Erythroblast (primary cell): ENCODE results near the gene SET.

Experiments used
- DNase-seq, 2 experiments: peaks; one replicate each; lab custom pipeline; 2025; lab: John Stamatoyannopoulos, UW
- GATA1 ChIP-seq: IDR thresholded peaks from 2 replicates; pipeline ENCODE4 v1.6.1; 2011; ENCODE audit warnings: low read depth, mild to moderate bottlenecking, control low read depth, low read length, moderate library complexity
- POLR2A ChIP-seq: IDR thresholded peaks from 2 replicates; pipeline ENCODE4 v1.6.1; 2011; ENCODE audit warnings: mild to moderate bottlenecking, low read length

The SET gene, protein sequence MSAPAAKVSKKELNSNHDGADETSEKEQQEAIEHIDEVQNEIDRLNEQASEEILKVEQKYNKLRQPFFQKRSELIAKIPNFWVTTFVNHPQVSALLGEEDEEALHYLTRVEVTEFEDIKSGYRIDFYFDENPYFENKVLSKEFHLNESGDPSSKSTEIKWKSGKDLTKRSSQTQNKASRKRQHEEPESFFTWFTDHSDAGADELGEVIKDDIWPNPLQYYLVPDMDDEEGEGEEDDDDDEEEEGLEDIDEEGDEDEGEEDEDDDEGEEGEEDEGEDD

DNA sequence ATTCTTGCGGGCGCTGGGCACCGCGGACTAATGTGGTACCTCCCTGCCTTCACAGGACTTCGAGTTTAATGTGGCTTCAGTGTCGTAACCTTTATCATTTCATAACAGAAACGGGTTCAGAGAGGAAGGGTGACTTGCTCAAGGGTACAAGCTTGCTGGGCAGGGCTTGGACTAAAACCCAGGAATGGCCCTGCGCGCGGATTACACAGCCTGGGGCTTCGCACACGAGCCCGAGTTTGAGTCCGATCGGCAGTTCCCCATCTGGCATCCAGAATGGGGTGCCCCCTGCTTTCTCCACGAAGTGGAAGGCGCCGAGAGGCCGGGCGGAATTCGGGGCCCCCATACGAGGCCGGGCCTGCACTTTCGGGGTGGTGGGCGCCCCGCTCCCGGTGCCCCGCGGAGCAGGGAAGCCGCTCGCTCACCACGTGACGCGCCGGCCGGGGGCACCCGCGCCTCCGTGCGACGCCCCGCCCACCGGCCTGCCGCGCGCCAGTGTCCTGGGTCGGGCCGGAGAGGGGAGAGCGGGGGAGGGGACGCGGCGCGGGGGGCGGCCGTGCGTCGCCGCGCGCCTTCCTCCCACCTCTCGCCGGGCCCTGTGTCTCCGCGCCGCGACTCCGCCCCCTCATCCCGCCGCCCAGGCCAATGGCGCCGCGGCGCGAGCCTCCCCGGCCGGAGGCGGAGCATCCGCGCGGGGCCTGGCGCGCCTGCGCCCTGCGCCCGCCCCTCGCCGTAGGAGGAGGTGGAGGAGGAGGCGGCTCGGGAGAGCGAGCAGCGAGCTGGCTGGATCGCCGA is at the start of gene SET:
SET (plus strand) TSS at position 722 of the 792 bp plus-strand sequence. CDS start 361 bp downstream, outside the sequence.
- DNase-seq, result peak; percentile 96 to 98
- TF ChIP-seq GATA1, result no peak
- peak; percentile 75 for TF ChIP-seq POLR2A

DNA sequence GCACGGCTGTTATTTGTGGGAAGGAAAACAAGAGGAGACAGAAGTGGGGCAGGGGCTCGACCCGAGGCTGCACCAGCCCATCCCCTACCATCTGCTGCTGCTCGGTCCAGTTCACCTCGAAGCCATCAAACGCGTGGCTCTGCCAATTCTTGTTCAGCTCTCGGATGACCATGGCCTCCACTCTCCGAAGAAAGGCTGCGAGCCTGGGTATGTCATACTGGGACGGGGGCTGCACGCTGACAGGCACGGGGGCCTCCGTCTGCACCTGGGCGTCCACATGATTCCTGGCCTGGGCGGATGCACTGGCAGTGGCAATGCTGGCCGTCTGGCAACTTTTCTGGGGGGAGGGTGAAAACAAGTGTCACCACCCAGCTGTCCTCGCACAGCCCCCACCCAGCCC is 48.4 kb upstream of the SET start:
- DNase-seq, result no peak
- no peak for TF ChIP-seq GATA1
- no peak for TF ChIP-seq POLR2A

DNA sequence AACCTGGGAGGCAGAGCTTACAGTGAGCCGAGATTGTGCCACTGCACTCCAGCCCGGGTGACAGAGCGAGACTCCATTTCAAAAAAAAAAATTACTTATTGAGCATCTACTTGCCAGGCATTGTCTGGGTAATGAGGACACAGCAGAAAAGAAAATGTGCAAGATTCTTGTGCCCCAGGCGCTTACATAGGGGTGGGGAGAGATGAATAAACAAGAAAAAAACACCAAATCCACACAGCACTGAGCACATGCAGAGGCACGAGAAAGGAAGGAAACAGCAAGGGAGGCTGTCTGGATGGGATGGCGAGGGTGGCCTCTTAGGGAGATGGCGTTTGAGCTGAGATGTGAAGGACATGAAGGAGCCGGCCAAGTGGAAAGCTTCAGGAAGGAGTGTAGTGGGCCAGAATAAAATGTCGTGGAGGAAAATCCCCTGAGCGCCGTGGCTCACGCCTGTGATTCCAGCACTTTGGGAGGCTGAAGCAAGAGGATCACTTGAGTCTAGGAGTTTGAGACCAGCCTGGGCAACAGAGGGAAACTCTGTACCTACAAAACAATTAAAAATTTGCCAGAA is 46.3 kb upstream of the SET start:
- TF ChIP-seq POLR2A (no peak), GATA1 (no peak)
- DNase-seq, result no peak

DNA sequence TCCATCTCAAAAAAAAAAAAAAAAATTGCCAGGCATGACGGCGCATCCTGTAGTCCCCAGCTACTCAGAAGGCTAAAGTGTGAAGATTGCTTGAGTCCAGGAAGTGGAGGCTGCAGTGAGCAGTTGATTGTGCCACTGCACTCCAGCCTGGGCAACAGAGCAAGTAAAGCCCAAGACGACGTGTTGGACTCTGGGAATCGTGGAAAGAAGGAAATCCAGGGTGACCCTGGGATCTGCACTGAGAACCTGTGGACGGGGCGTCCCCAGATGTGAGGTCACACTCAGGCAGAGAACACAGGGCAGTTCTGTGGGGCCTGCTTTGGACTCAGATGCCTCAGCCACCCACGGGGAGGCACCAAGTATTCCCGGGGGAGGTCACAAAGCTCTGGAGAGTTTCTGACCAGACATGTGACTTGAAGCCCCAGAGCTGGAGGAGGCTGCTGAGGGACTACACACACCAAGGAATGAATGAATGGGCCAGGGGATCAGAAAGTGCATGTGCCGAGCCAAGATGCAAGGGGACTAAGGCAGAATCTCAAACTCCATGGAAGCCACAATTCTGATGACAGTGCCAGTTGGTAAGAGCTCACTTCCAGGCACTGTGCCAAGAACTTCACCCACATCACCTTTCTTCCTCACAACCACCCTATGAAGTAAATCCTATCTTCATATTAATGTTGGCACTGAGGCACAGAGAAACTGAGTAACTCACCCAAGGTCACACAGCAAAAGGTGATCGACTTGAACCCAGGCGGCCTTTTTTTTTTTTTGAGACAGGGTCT is 45.3 kb upstream of the SET start:
- no peak for DNase-seq
- no peak for TF ChIP-seq GATA1
- no peak for TF ChIP-seq POLR2A

DNA sequence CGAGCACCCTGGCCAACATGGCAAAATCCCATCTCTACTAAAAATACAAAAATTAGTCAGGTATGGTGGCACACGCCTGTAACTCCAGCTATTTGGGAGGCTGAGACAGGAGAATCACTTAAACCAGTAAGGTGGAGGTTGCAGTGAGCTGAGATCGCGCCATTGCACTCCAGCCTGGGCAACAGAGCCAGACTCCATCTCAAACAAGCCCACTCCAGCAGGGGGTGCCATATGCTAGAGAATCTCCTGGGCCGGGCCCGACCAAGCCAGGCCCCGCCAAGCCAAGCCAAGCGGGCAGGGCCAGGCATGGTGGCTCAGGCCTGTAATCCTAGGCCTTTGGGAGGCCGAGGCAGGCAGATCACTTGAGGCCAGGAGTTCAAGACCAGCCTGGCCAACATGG is 40.8 kb upstream of the SET start:
- DNase-seq, result peak; percentile 68 to 77

DNA sequence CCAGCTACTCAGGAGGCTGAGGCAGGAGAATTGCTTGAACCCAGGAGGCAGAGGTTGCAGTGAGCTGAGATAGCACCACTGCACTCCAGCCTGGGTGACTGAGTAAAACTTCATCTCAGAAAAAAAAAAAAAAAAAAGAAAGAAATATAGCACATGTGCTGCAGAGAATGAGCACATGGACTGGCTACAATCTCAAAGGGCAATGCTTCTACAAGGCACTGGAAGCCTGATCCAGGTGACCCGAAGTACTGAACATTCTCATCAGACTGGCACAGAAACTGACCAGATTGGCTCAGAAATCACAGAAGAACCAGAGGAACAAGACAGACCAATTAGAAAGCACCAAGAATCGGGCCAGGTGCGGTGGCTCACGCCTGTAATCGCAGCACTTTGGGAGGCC is 37.2 kb upstream of the SET start:
- no peak for DNase-seq
- TF ChIP-seq GATA1 (no peak), POLR2A (no peak)

DNA sequence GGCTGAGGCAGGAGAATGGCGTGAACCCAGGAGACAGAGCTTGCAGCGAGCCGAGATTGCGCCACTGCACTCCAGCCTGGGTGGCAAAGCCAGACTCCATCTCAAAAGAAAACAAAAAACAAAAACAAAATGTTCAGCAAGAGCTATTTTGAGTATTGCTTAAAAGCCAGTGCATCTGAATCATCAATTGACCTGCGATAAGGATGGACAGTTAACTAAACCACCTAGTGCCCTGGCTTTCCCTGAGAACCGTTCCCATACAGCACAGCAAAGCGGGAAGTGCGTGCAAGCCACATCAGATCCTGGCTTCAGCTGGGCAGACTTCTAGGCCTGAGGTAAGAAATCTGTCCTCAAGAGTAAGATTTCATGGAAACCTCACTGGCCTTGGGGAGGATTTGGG is 35.1 kb upstream of the SET start:
- no peak for TF ChIP-seq GATA1
- no peak for DNase-seq

DNA sequence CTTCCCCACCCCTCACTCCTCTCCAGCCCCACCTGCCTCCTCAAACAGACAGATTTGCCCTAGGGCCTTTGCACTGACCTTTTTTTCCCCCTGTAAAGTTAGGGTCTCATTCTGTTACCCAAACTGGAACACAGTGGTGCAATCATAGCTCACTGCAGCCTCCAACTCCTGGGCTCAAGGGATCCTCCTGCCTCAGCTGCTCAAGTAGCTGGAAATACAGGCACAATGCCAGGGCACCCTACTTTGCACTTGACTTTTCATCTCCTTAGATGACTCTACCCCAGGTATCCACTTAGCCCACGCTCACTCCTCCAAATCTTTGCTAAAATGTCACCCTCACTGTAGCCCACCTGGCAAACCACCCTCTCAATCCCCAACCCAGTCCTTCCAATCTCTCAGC is 34.5 kb upstream of the SET start:
- TF ChIP-seq GATA1 (no peak), POLR2A (no peak)

DNA sequence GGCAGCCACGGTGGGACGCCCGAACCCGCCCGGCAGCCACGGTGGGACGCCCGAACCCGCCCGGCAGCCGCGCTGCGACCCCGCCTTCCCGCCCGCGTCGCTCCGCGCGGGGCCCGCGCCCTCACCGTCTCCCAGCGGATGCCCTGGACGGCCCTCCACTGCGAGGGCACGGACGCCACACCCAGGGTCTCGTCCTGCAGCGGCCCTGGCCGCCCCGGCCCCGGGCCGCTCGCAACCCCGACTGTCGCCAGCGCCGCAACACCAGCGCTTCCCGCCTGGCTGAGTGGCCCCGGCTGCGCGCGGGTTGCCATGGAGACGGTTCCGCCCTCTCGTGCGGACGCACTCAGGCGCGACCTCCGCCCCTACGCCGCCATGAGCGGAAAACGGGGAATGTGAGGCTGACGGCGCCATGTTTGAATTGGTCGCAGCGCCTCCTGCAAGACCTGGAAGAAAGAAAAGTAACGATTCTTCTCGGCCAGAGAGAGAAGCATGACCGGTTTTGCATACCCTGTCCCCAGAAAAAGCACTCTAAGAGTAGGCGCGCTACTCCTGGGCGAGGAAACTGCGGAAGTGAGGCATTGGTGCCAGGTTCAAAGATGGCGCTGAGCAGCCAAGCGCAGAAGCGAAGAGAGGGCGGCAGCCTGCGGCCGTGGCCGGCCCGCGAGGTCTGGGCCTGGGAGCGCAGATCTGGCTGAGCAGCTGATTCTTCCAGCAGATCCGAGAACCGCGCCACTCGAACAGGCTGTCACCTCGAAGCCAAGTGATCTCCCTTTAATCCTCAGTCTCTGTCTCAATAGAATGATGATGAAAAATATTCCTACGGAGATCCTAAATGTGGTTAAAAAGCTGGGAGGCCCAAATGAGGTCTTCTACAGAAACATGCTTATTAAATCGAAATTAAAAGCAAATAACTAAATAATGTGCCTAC is 32.3 kb upstream of the SET start, which contains the start of gene DYNC2I2:
DYNC2I2 (minus strand) TSS at position 432 of the 928 bp plus-strand sequence; CDS start at position 311, 121 bp downstream.
- TF ChIP-seq POLR2A, result peak; percentile 77
- TF ChIP-seq GATA1, result no peak
- DNase-seq, result peak; percentile 97 to 98

More for the DNA sequence above, 34.5 kb upstream of the SET start:
- no peak for DNase-seq

DNA sequence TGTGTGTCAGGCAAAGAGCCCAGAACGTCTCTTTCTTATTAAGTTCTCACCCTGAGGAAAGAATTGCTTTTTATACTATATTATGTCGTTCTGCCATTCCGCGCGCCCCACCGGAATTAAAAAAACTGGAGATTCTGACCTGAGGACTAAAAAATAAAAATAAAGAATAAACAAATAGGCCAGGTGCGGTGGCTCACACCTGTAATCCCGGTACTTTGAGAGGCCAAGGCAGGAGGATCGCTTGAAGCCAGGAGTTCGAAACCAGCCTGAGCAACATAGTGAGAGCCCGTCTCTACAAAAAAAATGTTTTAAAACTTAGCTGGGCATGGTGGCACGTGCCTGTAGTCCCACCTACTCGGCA is 31.7 kb upstream of the SET start:
- no peak for TF ChIP-seq POLR2A
- TF ChIP-seq GATA1, result no peak
- DNase-seq, result no peak

DNA sequence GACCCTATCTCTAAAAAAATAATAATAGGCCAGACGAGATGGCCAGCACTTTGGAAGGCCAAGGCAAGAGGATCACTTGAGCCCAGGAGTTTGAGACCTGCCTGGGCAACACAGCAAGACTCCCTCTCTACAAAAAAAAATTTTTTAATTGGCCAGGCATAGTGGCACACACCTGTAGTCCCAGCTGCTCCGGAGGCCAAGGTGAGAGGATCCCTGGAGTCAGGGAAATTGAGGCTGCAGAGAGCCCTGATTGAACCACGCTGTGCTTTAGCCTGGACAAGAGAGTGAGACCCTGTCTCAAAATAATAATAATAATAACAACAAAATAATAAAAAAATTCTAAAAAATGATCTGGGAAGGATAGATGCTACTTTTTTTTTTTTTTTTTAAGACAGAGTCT is 31.2 kb upstream of the SET start:
- TF ChIP-seq GATA1 (no peak), POLR2A (no peak)
- DNase-seq, result no peak

DNA sequence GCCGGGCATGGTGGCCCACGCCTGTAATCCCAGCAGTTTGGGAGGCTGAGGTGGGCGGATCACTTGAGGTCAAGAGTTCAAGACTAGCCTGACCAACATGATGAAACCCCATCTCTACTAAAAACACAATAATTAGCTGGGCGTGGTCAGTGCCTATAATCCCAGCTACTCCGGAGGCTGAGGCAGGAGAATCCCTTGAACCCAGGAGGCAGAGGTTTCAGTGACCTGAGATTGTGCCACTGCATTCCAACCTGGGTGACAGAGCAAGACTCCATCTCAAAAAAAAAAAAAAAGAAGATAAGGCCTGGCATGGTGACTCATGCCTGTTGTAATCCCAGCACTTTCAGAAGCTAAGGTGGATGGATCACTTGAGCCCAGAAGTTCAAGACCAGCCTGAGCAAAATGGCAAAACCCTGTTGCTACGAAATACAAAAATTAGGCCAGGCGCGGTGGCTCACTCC is 22.5 kb upstream of the SET start:
- peak in 1 of 2 experiments; percentile 25 for DNase-seq

DNA sequence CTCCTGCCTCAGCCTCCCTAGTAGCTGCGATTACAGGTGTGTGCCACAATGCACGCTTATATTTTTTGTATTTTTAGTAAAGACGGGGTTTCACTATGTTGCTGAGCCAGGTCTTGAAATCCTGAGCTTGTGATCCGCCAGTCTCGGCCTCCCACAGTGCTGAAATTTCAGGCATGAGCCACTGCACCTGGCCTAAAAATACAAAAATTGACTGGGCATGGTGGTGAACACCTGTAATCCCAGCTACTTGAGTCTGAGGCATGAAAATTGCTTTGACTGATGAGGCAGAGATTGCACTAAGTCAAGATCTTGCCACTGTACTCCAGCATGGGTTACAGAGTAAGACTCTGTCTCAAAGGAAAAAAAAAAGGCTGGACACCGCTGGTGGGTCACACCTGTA is 19.2 kb upstream of the SET start:
- DNase-seq, result no peak
- TF ChIP-seq GATA1 (no peak), POLR2A (no peak)
